GM12875 (cell line): ENCODE measurements around the gene GPHA2.
"Not testable (repeated sequence)": the region's sequence is repeated elsewhere in the genome, so short reads cannot be mapped to it uniquely, and the experiment has no call there.

Source experiments
- H3K4me3 ChIP-seq: one replicate; pipeline ENCODE4 v1.5.1; 2011; ENCODE audit warnings: low read depth, low read length, control low read depth
- CTCF ChIP-seq: IDR thresholded peaks from 2 replicates; pipeline ENCODE4 v1.5.1; 2011; ENCODE audit warnings: low read depth, mild to moderate bottlenecking, control low read depth, inconsistent platforms, low read length, moderate library complexity, borderline replicate concordance; ENCODE audit not compliant: insufficient read depth

Gene GPHA2

GRCh38 chr11:64935359-64936081 lies at the start of gene GPHA2:
Gene GPHA2 (minus strand): TSS chr11:64935893. CDS start chr11:64935460, 433 bp downstream.
- no peak for TF ChIP-seq CTCF
- no peak within 1 kb of the TSS for H3K4me3 ChIP-seq

- not testable (repeated sequence) for H3K4me3 ChIP-seq
Measured at GRCh38 chr11:64983339-64983738, 47.6 kb upstream of the GPHA2 start.

GRCh38 chr11:64976651-64977050 lies 41.0 kb upstream of the GPHA2 start:
- no peak for TF ChIP-seq CTCF
- H3K4me3 ChIP-seq, result no peak overlapping the region

GRCh38 chr11:64974124-64974523 lies 38.4 kb upstream of the GPHA2 start:
- H3K4me3 ChIP-seq, result no peak overlapping the region
- no peak for TF ChIP-seq CTCF

GRCh38 chr11:64971421-64972233 lies 35.9 kb upstream of the GPHA2 start, which contains the start of gene MAJIN:
Gene MAJIN (minus strand): TSS chr11:64972108. CDS start chr11:64959405, 12,703 bp downstream.
- no peak for TF ChIP-seq CTCF
- peak within 1 kb of the TSS; percentile 36 for H3K4me3 ChIP-seq

- no peak overlapping the region for H3K4me3 ChIP-seq
- TF ChIP-seq CTCF, result no peak
Measured at GRCh38 chr11:64970731-64971151, 35.0 kb upstream of the GPHA2 start.

GRCh38 chr11:64969209-64969608 lies 33.5 kb upstream of the GPHA2 start:
- no peak overlapping the region for H3K4me3 ChIP-seq
- no peak for TF ChIP-seq CTCF
